ENCODE measurements around the gene PTPRR. TPM values are rescaled to one million over a fixed set of nuclear protein-coding genes. Genes with fewer than 3 reads are reported as not detected.

Gene PTPRR
- total RNA-seq, 1 donor from 2014 or later, result 1.4 TPM

DNA sequence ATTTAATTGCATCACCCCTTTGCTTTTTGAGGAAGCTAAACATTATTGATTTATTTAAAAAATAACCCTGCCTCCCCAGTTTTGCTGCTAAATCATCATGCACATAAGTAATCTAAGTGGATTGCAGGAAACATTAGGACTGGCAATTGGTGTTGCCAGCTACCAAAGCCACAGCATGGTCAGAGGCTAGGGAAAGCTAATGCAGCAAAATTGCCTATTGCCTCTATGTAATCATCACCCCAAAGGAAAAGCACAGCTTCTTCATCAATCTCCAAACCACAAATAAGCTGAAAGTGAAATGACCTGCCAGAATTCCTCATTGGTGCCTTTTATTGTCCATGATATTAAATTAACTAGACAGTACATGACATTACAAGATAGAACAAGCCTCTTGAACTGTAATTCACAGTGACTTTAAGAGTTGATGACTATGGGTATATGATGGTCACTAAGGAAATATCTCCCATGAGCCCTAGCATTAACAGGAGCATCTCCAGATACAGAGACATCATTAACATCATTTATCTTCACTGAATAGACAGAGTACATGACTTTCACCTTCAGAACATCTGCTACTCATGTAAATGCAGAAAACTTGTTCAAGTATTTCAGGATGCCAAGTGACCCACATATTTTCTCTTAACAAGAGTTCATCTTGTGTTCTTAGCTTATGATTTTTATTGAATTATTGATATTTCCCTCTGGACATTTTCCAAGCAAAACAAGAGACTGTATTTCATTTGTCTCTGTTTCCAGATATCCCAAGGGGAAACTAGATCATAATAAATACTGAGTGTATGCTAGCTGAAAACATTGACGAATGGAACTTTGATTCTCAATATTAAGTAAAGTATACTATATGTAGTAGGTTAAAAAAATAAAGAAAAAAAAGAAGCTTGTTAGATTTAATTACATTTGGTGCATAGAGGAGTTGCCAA lies 29.4 kb downstream of the PTPRR start:
- H3K4me1 ChIP-seq, result no peaks in the 10 kb centered on the region
- H3K27ac ChIP-seq, result no peak overlapping the region
- no peaks in the 10 kb centered on the region for H3K36me3 ChIP-seq
- H3K9me3 ChIP-seq, result no peaks in the 10 kb centered on the region
- TF ChIP-seq, protein P1, sequence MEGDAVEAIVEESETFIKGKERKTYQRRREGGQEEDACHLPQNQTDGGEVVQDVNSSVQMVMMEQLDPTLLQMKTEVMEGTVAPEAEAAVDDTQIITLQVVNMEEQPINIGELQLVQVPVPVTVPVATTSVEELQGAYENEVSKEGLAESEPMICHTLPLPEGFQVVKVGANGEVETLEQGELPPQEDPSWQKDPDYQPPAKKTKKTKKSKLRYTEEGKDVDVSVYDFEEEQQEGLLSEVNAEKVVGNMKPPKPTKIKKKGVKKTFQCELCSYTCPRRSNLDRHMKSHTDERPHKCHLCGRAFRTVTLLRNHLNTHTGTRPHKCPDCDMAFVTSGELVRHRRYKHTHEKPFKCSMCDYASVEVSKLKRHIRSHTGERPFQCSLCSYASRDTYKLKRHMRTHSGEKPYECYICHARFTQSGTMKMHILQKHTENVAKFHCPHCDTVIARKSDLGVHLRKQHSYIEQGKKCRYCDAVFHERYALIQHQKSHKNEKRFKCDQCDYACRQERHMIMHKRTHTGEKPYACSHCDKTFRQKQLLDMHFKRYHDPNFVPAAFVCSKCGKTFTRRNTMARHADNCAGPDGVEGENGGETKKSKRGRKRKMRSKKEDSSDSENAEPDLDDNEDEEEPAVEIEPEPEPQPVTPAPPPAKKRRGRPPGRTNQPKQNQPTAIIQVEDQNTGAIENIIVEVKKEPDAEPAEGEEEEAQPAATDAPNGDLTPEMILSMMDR (IDR thresholded peaks at IDR 0.05), result no peak
- ATAC-seq (no peak), DNase-seq (no peak)
- H3K27me3 ChIP-seq (ENCODE audit: low read depth), result no peaks in the 10 kb centered on the region
- no peak overlapping the region for H3K4me3 ChIP-seq
- intact Hi-C loops (cut with DNase I), result no loop called here

- TF ChIP-seq, protein P1 (IDR thresholded peaks at IDR 0.05), result no peak
- Histone ChIP-seq H3K27ac (no peak overlapping the region), H3K36me3 (no peaks in the 10 kb centered on the region), H3K4me3 (no peak overlapping the region), H3K9me3 (no peaks in the 10 kb centered on the region), H3K4me1 (no peaks in the 10 kb centered on the region), H3K27me3 (ENCODE audit: low read depth) (no peaks in the 10 kb centered on the region)
- intact Hi-C loops (cut with DNase I), result no loop called here
- ATAC-seq (no peak), DNase-seq (no peak)
These were observed 34.6 kb downstream of the PTPRR start for GRCh38 chr12:70885956-70886355.

DNA sequence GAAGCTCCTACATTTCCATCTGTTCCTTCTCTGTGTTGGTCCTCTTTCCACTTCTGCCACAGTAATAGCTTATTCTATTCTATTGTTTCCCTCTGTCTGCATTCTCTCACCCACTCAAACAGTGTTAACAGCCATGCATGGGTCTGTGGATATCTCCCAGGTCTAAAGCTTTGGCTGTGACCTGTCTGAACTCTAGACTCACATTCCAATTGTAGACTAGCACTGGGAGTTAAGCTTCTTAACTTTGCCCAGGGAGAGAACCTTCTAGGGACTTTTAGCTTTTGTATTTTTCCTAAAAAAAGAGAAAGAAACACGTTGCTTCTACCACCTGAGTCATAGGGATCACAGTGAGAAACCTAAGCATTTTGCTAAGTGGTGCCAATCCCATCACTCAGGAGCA lies 36.7 kb downstream of the PTPRR start:
- TF ChIP-seq, protein P1 (IDR thresholded peaks at IDR 0.05), result no peak
- H3K27me3 ChIP-seq (ENCODE audit: low read depth), result no peaks in the 10 kb centered on the region
- no peak for ATAC-seq
- H3K27ac ChIP-seq, result no peak overlapping the region
- H3K9me3 ChIP-seq, result no peaks in the 10 kb centered on the region
- no peaks in the 10 kb centered on the region for H3K4me1 ChIP-seq
- H3K36me3 ChIP-seq, result no peaks in the 10 kb centered on the region
- DNase-seq, result no peak
- intact Hi-C loops (cut with DNase I), result no loop called here
- H3K4me3 ChIP-seq, result no peak overlapping the region

GRCh38 chr12:70880744-70881143 lies 39.8 kb downstream of the PTPRR start:
- DNase-seq, result no peak
- H3K4me3 ChIP-seq, result no peak overlapping the region
- H3K9me3 ChIP-seq, result no peaks in the 10 kb centered on the region
- H3K27ac ChIP-seq, result no peak overlapping the region
- intact Hi-C loops (cut with DNase I), result no loop called here
- no peak for ATAC-seq
- H3K36me3 ChIP-seq, result no peaks in the 10 kb centered on the region
- TF ChIP-seq, protein P1 (IDR thresholded peaks at IDR 0.05), result no peak
- H3K27me3 ChIP-seq (ENCODE audit: low read depth), result no peaks in the 10 kb centered on the region
- H3K4me1 ChIP-seq, result no peaks in the 10 kb centered on the region

- DNase-seq (no peak), ATAC-seq (no peak)
- Histone ChIP-seq H3K27ac (no peak overlapping the region), H3K27me3 (ENCODE audit: low read depth) (no peaks in the 10 kb centered on the region), H3K4me1 (no peaks in the 10 kb centered on the region), H3K4me3 (no peak overlapping the region), H3K36me3 (no peaks in the 10 kb centered on the region), H3K9me3 (no peaks in the 10 kb centered on the region)
- TF ChIP-seq, protein P1 (IDR thresholded peaks at IDR 0.05), result no peak
- intact Hi-C loops (cut with DNase I), result no loop called here
These were observed 43.6 kb downstream of the PTPRR start for GRCh38 chr12:70876952-70877351.
